M059J (cell line): ENCODE data around the gene VRTN. TPM values are rescaled to one million over a fixed set of nuclear protein-coding genes. Genes with fewer than 3 reads are reported as not detected.
"Not testable (repeated sequence)": the region's sequence is repeated elsewhere in the genome, so short reads cannot be mapped to it uniquely, and the experiment has no call there.

ENCODE experiments used
- DNase-seq: peaks from one replicate; pipeline ENCODE4 v3.0.0-alpha.2; 2012; ENCODE audit warnings: low read depth
- total RNA-seq: library from RNA; depleted of rRNA; stranded (reverse); fragments of >200 nt; shearing (Covaris generic); gene quantifications from 2 replicates; pipeline ENCODE4 v1.2.3, GENCODE V29; 2014

The VRTN gene
- total RNA-seq, 1 experiment from 2014 or later, result not detected

DNA sequence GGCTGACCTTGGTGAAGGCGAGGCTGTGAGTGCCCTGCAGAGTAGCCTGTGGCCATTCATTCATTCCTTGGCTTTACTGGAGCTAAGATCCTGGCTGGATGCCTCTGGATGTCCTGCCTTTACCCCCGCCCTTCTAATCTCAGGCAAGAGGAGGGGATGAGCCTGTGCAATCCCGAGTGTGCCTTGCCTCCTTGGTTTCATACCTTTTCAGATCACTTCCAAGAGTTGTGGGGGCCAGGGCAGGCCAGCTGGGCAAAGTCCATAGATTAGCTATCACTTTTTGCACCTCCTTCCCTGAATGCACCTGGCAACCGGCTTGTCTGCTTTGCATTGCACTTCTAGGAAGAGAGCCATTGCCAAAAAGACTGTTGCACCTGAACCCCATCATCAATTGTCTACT lies 1.5 kb downstream of the VRTN start:
- DNase-seq, result no peak

DNA sequence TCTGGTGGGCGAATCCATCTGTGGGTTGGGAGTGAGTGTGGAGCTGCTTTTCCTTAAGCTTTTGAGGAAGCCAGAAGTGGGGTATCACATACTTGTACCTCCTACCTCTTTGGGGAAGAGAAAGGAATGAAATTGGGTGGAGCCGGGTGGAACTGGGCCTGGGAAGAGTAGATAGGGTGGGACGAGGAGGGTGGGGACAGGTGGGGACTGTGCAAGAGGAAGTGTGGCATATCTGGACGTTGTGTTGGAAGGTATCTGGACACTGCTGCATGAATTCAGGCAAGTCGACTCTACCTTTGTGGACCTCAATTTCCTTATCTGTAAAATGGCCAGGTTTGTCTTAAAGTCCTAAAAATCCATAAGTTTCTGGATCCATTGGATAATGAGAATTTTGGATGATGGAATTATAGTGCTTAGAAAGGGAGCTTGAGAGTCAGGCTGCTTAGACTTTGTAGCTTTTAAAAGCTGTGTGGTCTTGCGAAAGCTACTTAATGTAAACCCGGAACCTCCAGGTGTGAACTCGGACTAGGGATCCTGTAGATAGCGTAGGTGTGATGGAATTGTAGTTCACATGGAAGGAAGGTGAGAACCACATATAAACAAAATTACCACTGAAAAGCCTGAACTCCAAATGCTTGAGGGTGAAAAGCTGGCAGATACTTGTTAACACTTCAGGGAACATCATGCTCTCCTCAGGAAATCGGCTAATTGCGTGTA lies 2.1 kb downstream of the VRTN start:
- DNase-seq, result no peak

DNA sequence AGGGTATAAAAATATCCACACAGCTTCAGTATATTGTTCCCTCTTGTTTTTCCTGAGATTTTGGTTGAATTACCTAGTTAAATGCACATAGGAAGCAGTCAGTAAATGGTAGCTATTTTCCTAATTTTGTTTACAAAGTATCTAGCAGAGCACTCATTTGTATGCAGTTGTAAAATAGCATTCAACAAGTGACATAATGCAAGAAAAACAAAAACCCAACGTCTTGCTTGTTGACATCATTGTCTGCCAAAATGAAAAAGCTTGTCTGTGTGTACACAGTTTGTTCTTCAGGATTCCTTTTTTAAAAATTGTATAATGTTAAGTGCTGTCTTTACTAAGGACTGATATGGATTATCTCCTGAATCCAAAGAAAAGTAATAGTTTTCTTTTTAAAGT lies 2.7 kb downstream of the VRTN start:
- no peak for DNase-seq

DNA sequence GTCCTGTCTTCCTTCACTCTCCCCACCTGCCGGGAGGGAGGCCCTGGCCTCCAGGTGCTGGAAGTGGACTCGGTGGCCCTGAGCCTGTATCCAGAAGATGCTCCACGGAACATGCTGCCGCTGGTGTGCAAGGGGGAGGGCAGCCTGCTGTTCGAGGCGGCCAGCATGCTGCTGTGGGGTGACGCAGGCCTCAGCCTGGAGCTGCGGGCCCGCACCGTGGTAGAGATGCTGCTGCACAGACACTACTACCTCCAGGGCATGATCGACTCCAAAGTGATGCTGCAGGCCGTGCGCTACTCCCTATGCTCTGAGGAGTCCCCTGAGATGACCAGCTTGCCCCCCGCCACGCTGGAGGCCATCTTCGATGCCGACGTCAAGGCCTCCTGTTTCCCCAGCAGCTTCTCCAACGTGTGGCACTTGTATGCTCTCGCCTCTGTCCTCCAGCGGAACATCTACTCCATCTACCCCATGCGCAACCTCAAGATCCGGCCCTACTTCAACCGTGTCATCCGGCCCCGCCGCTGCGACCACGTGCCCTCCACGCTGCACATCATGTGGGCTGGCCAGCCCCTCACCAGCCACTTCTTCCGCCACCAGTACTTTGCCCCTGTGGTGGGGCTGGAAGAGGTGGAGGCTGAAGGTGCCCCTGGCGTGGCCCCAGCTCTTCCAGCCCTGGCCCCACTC lies 8.8 kb downstream of the VRTN start:
- DNase-seq, result no peak

DNA sequence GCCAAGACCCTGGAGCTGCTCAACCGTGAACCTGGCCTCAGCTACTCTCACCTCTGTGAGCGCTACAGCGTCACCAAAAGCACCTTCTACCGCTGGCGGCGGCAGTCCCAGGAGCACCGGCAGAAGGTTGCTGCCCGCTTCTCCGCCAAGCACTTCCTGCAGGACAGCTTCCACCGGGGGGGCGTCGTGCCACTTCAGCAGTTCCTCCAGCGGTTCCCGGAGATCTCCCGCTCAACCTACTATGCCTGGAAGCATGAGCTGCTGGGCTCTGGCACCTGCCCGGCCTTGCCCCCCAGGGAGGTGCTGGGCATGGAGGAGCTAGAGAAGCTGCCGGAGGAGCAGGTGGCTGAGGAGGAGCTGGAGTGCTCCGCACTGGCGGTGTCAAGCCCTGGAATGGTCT lies 9.3 kb downstream of the VRTN start:
- no peak for DNase-seq

DNA sequence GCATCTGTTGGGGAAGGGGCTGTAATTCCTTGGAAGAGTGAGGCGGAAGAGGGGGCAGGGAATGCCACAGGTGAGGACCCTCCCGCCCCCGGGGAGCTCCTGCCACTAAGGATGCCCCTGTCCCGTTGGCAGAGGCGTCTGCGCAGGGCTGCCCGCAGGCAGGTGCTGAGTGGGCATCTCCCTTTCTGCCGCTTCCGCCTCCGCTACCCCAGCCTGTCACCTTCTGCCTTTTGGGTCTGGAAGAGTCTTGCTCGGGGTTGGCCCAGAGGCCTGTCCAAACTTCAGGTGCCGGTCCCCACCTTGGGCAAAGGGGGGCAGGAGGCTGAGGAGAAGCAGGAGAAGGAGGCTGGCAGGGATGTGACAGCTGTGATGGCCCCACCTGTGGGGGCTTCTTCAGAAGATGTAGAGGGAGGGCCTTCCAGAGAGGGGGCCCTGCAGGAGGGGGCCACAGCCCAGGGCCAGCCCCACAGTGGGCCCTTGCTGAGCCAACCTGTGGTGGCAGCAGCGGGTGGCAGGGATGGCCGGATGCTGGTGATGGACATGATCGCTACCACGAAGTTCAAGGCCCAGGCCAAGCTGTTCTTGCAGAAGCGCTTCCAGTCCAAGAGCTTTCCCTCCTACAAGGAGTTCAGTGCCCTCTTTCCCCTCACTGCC lies 10.0 kb downstream of the VRTN start:
- DNase-seq, result no peak

DNA sequence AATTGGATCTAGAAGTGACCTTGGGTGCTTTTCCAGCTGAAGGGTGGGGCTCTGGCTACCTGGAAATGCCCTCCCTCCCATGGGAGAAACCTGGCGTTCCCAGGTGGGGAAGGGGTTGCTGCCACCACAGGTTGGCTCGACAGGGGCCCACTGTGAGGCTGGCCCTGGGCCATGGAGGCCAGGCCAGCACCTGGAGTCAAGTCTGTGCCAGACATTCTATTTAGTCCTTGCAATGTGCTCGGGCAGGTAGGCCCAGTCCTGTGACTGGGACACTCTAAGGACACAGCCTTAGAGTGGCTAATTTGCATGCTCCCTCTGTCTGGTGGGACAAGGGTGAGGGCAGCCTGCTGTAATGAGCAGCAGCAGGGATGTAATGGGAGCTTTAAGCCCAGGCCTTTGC lies 11.9 kb downstream of the VRTN start:
- DNase-seq, result no peak

DNA sequence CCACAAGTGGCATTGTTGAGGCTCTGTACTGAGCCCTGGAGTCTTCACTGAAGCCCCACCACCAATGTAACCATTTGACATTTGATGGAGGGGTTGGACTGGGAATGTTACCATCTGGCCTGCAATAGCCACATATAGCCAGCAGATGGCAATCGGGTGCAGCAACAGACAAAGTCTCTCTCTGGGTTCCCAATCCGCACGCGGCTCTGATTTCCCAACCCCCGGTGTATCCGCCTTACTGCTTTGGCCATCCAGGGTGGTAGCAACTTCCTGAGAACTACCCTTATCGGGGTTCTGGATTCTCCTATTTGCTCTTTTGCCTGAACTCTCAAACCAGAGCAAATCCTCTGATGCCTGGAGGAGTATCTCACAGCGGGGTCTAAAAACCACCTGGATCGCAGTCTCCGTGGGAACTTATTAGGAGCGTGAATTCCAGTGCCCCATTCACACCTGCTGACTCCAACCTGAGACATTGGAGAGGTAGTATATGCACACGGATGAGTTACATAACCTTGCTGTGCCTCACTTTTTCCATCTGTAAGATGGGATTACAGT lies 14.2 kb downstream of the VRTN start:
- DNase-seq, result peak; percentile 62

DNA sequence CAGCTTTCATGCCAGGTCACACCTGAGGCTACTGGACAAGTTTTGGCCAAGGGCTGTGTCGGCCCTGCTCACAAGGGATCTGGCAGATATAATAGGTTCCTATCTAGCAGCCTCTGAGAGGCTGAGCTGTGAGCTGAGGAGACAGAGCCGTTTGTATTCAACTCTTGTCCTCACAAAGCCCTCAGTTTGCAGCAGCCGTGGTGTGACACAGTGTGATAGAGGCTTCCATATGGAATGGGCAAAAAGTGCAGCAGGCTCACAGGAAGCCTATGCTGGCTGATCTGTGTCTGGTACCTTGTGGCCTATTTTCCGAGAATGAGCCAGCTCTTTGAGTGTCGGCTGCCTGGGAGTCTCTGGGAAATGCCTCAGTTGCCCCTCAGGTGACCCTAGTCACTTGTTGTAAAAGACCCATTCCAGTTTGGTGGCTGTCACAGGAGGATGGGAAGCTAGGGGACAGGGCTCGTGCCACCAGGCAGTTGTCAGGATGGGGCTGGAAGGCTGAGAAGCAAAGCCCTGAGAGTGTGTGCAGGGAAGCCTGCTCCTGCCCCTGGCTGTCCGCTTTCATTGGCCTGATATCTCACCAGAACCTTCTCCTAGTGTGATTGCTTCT lies 16.1 kb downstream of the VRTN start:
- no peak for DNase-seq

DNA sequence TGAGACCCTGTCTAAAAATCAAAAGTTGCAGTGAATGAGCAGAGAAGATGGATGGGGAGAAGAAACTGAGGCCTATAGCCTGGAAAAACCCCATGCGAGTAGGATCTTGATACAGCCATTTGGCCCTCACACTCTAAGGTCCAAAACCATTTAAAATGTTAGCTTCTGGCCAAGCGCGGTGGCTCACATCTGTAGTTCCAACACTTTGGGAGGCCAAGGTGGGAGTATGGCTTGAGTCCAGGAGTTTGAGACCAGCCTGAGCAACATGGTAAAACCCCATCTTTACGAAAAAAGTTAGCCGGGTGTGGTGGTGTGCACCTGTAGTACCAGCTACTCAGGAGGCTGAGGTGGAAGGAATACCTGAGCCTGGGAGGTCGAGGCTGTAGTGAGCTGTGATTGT lies 19.8 kb downstream of the VRTN start:
- no peak for DNase-seq

DNA sequence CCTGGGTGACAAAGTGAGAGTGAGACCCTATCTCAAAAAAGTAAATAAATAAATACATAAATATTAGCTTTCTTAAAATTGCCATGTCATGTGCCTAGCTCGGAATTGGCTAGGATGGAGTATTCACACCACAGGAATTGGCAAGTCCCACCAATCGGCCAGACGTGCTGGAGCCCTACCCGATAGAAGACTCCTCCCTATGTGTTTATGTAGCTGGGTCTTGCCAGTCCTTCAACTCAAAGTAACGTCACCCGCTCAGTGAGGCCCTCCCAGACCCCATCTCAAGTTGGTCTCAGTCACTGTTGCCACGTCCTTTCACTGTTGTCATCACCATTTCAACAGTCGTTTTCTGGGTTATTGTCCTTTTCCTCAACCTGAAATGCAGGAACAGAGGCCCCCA lies 20.2 kb downstream of the VRTN start:
- DNase-seq, result no peak

DNA sequence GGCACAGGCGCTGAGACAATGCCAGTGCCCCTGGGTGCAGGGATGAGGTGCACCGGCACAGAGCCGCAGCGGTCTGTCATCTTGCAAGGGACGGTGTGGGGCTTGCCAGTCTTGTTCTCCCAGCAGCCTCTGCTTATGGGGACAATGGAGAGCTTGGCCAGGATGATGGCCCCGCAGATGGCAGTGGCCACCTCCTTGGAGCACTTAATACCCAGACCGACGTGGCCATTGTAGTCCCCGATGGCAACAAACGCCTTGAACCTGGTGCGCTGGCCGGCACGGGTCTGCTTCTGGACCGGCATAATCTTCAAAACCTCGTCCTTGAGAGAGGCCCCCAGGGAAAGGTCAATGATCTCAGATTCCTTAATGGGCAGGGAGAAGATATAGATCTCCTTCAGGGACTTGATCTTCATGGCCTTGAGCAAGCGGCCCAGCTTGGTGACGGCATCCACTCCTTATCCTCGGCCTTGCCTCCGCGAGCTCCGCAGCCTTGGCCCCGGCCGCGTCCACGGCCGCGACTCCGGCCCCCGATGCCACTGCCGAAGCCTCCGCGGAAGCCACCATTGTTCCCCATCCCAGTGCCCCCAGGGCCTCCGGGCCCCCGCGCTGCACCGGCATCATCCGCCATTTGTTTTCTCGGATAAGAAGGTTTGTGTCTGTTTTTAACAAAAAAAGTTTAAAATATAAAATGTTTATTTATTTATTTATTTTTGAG lies 29.9 kb downstream of the VRTN start:
- DNase-seq, result no peak

DNA sequence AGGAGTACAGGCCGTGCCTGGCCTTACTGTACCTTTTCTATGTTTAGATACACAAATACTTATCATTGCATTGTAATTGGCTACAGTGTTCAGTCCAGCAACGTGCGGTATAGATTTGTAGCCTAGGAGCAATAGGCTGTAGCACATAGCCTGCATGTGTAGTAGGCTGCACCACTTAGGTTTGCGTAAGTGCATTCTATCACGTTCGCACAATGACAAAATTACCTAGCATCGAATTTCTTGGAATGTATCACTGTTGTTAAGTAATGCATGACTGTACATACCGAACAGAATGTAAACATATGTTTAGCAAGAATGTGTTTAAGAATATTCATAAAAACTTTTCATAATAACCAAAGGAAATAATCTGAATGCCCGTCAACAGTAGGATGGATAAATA lies 31.9 kb downstream of the VRTN start:
- no peak for DNase-seq

DNA sequence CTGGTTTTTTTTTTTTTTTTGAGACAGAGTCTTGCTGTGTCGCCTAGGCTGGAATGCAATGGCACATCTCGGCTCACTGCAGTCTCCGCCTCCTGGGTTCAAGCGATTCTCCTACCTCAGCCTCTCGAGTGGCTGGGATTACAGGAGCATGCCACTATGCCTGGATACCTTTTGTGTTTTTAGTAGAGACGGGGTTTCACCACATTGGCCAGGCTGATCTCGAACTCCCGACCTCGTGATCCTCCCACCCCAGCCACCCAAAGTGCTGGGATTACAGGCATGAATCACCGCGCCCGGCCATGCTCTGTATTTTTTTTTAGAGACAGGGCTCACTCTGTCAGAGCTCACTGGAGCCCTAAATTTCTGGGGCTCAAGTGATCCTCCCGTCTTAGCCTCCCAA lies 32.6 kb downstream of the VRTN start:
- DNase-seq, result no peak

DNA sequence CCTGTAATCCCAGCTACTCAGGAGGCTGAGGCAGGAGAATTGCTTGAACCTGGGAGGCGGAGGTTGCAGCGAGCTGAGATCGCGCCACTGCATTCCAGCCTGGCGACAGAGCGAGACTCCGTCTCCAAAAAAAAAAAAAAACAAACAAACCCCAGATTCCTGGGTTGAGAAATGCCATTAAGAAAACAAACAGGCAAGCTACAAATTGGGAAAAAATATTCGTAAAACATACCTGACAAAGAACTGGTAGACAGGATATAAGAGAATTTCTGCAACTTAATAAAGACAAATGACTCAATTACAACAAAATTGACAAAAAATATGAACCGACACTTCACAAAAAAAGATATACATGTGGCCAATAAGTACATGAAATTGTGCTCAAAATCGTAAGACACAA lies 33.3 kb downstream of the VRTN start:
- not testable (repeated sequence) for DNase-seq

DNA sequence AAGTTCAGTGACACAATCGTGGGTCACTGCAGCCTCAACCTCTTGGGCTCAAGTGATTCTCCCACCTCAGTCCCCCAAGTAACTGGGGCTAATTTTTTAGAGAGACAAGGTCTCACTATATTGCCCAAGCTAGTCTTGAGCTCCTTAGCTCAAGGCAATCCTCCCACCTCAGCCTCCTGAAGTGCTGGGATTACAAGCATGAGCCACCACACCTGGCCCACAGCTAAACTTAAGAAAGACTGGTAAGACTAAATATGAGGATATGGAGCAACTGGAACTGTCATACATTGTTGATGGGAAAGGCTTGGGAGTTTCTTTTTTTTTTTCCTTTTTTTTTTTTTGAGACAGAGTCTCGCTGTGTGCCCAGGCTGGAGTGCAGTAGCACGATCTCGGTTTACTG lies 34.0 kb downstream of the VRTN start:
- DNase-seq, result no peak

DNA sequence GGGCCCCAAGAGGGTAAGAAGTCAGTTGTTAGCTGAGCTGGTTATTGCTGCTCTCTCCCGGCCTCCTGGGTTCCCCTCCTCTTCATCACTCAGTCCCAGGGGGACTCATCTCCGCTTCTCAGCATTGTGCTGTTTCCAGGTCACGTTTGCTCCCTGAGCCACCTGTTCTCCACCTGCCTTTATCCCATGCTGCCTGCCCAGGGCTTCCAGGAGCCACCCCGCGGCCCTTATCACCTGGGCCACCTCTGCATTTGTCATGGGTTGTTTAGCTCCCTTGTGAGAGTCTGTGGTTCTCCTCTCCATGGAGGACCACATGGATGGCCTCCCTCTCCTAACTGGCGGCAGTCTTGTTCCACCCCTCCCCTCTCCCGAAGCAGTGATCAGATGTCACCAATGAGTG lies 41.7 kb downstream of the VRTN start:
- DNase-seq, result no peak

DNA sequence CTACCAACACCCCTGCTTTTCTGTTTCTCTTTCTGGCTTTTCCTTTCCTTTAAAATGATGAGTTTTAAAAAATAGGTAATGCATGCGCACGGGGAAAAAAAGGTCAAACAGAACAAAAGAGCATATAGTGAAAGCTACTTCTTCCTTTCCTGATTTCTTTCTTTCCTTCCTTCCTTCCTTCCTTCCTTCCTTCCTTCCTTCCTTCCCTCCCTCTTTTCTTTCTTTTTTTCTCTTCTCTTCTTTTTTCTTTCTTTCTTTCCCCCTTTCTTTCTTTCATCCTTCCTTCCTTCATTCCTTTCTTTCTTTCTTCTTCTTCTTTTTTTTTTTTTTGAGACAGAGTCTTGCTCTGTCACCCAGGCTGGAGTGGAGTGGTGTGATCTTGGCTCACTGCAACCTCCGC lies 42.2 kb downstream of the VRTN start:
- DNase-seq, result not testable (repeated sequence)

DNA sequence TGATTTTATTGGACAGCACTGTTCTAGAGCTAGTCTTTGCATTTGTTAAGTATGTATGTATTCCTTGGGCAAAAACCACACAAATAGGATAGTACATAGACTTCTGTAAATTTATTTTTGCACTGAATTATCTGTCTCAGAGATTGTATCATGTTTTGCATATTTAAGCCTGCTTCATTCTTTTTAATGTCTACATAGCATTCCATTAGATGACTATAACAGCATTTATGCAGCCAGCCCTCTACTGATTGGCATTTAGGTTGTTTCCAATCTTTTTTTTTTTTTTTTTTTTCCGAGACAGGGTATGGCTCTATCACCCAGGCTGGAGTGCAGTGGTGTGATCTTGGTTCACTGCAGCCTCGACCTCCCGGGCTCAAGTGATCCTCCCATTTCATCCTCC lies 43.2 kb downstream of the VRTN start:
- no peak for DNase-seq

DNA sequence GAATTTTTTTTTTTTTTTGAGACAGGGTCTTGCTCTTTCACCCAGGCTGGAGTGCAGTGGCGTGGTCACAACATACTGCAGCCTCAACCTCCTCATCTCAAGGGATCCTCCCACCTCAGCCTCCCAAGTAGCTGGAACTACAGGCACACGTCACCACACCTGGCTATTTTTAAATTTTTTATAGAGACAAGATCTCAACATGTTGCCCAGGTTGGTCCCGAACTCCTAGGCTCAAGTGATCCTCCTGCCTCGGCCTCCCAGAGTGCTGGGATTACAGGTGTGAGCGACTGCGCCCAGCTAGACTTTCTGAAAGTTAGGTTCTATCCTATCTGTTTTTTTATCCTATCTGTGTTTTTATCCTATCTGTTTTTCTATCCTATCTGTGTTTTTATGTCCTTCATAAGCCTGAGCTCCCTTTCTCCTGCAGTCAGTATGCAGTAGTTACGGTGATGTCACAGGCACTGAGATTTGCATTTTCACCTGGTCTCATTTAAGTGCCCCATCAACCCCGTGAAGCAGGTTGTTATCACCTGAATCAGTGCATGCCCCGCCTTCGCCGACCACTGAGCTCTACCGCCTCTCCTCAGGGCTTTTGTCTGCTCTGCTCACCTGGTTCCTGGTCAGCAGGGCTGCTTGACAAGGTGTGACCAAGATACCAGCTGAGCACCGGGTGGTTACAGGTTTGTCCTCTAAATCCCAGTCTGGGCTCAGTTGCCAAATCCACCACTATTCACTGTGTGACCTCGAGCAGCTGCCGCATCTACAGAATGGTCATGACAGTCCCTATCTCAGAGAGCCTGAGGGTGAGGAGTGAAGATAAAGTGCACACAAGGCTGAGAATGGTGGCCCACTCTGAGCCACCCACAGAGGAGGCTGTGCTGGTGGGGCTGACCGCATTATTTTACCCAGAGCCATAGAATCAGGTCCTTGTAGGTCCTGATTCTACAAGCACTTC lies 44.6 kb downstream of the VRTN start:
- no peak for DNase-seq

DNA sequence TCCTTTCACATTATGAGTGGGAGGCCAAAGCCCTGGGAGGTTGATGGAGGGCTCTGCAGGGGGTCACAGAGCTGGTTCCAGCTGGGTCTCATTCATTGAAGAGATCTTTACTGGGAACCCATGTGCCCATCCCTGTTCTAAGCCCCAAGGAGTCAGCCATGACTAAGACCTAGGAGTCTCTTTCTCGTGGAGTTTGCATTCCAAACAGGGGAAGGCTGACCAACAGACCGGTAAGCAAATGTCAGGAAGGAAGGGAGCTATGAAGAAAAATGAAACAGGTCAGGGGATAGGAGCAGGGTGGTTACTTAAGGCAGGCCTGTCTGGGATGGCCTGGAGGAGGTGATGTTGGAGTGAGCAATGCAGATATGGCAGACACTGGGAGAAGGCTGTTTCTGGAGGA lies 46.3 kb downstream of the VRTN start:
- no peak for DNase-seq
